Measurements from ENCODE around the gene CLCN7.

GRCh38 chr16:1448536-1449116 is 26.2 kb downstream of the CLCN7 start:
- TF ChIP-seq, protein P1, sequence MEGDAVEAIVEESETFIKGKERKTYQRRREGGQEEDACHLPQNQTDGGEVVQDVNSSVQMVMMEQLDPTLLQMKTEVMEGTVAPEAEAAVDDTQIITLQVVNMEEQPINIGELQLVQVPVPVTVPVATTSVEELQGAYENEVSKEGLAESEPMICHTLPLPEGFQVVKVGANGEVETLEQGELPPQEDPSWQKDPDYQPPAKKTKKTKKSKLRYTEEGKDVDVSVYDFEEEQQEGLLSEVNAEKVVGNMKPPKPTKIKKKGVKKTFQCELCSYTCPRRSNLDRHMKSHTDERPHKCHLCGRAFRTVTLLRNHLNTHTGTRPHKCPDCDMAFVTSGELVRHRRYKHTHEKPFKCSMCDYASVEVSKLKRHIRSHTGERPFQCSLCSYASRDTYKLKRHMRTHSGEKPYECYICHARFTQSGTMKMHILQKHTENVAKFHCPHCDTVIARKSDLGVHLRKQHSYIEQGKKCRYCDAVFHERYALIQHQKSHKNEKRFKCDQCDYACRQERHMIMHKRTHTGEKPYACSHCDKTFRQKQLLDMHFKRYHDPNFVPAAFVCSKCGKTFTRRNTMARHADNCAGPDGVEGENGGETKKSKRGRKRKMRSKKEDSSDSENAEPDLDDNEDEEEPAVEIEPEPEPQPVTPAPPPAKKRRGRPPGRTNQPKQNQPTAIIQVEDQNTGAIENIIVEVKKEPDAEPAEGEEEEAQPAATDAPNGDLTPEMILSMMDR (conservative IDR thresholded peaks at IDR 0.05; ENCODE audit: low read depth, low read length): no peak
- TF ChIP-seq SMC3 (IDR thresholded peaks at IDR 0.05; ENCODE audit: low read depth, low read length) (no peak), POLR2A (IDR thresholded peaks at IDR 0.05; ENCODE audit: low read depth, low read length) (no peak), RCOR1 (IDR thresholded peaks at IDR 0.05; ENCODE audit: insufficient replicate concordance, low read length) (no peak), FOS (IDR thresholded peaks at IDR 0.05; ENCODE audit: low read depth, low read length) (no peak), MXI1 (IDR thresholded peaks at IDR 0.05; ENCODE audit: borderline replicate concordance, low read depth, low read length) (no peak)

All from IMR-90 (cell line).